ENCODE data around the gene HPCAL1. TPM values are rescaled to one million over a fixed set of nuclear protein-coding genes. Genes with fewer than 3 reads are reported as not detected.

Gene HPCAL1
- polyA plus RNA-seq, 3 donors = 82.1 to 99.5 (median 98.0) TPM

GRCh38 chr2:10266133-10266620 lies 36.5 kb upstream of the HPCAL1 start:
- Histone ChIP-seq H4K20me1 (ENCODE audit: insufficient read depth, low read length) (no peaks in the 10 kb centered on the region), H3K4me2 (replicated peaks; ENCODE audit: extremely low read depth, low read length, poor library complexity, severe bottlenecking) (no peak overlapping the region), H3K4me1 (ENCODE audit: control insufficient read depth in 1 of 2, insufficient read depth in 2 of 2, low read length in 2 of 2) (peaks cover 10 to 12% of the 10 kb centered on the region in 2 donors), H3K27ac (ENCODE audit: low read depth in 1 of 2, low read length in 2 of 2) (no peak overlapping the region), H3K79me2 (ENCODE audit: insufficient read depth, low read length) (no peaks in the 10 kb centered on the region), H2AFZ (ENCODE audit: insufficient read depth, low read depth, low read length, poor library complexity, severe bottlenecking) (no peak overlapping the region), H3K27me3 (ENCODE audit: control insufficient read depth in 2 of 2, insufficient read depth in 2 of 2, low read length in 2 of 2) (no peaks in the 10 kb centered on the region), H3K4me3 (replicated peaks in 1 of 3; ENCODE audit: low read depth in 2 of 3, low read length in 3 of 3) (no peak overlapping the region), H3K9ac (ENCODE audit: insufficient read depth, low read length, poor library complexity, severe bottlenecking) (no peak overlapping the region), H3K9me3 (replicated peaks in 1 of 2; ENCODE audit: control insufficient read depth in 1 of 2, insufficient read depth in 1 of 2, low read length in 2 of 2) (no peaks in the 10 kb centered on the region), H3K36me3 (replicated peaks in 1 of 2; ENCODE audit: control insufficient read depth in 1 of 2, insufficient read depth in 2 of 2, low read length in 2 of 2) (no peaks in the 10 kb centered on the region)
- H3K36me3 Mint-ChIP-seq = no peaks in the 10 kb centered on the region
- peaks cover 7 to 23% (median 14%) of the 10 kb centered on the region in 3 donors for H3K27me3 Mint-ChIP-seq (ENCODE audit: low read depth in 3 of 3)
- peaks cover 0 to 3% (median 0%) of the 10 kb centered on the region in 7 donors for H3K9me3 Mint-ChIP-seq
- H3K4me3 Mint-ChIP-seq = no peak overlapping the region
- no peak for DNase-seq
- H3K27ac Mint-ChIP-seq = no peak overlapping the region
- H3K4me1 Mint-ChIP-seq = peaks cover 9% of the 10 kb centered on the region
- TF ChIP-seq CTCF (IDR thresholded peaks at IDR 0.05) = no peak
- intact Hi-C loops (cut with micrococcal nuclease) = loop anchor here (5.0 to 10.0 kb wide), 2 partner anchors 131 to 171 kb away; no protein-coding TSS in a partner anchor
- WGBS (ENCODE audit: insufficient coverage) = 70% methylated on average over 7 of the region's 10 CpGs

GRCh38 chr2:10267036-10267435 lies 35.7 kb upstream of the HPCAL1 start:
- no peak for TF ChIP-seq CTCF (IDR thresholded peaks at IDR 0.05)
- DNase-seq = no peak
- Histone ChIP-seq H3K27ac (ENCODE audit: low read depth in 1 of 2, low read length in 2 of 2) (no peak overlapping the region), H3K9me3 (replicated peaks in 1 of 2; ENCODE audit: control insufficient read depth in 1 of 2, insufficient read depth in 1 of 2, low read length in 2 of 2) (no peaks in the 10 kb centered on the region), H3K4me2 (replicated peaks; ENCODE audit: extremely low read depth, low read length, poor library complexity, severe bottlenecking) (no peak overlapping the region), H2AFZ (ENCODE audit: insufficient read depth, low read depth, low read length, poor library complexity, severe bottlenecking) (no peak overlapping the region), H4K20me1 (ENCODE audit: insufficient read depth, low read length) (no peaks in the 10 kb centered on the region), H3K9ac (ENCODE audit: insufficient read depth, low read length, poor library complexity, severe bottlenecking) (no peak overlapping the region), H3K79me2 (ENCODE audit: insufficient read depth, low read length) (no peaks in the 10 kb centered on the region), H3K4me3 (replicated peaks in 1 of 3; ENCODE audit: low read depth in 2 of 3, low read length in 3 of 3) (no peak overlapping the region), H3K27me3 (ENCODE audit: control insufficient read depth in 2 of 2, insufficient read depth in 2 of 2, low read length in 2 of 2) (no peaks in the 10 kb centered on the region), H3K4me1 (ENCODE audit: control insufficient read depth in 1 of 2, insufficient read depth in 2 of 2, low read length in 2 of 2) (peaks cover 10 to 14% of the 10 kb centered on the region in 2 donors), H3K36me3 (replicated peaks in 1 of 2; ENCODE audit: control insufficient read depth in 1 of 2, insufficient read depth in 2 of 2, low read length in 2 of 2) (no peaks in the 10 kb centered on the region)
- intact Hi-C loops (cut with micrococcal nuclease) = loop anchor here (5.0 to 10.0 kb wide), 2 partner anchors 132 to 170 kb away; no protein-coding TSS in a partner anchor
- Mint-ChIP-seq H3K4me3 (no peak overlapping the region), H3K27ac (peak overlapping the region in 1 of 7 donors; percentile 80), H3K9me3 (peaks cover 0 to 3% (median 0%) of the 10 kb centered on the region in 7 donors), H3K36me3 (no peaks in the 10 kb centered on the region), H3K4me1 (peaks cover 10% of the 10 kb centered on the region), H3K27me3 (ENCODE audit: low read depth in 3 of 3) (peaks cover 2 to 16% (median 14%) of the 10 kb centered on the region in 3 donors)
- WGBS (ENCODE audit: insufficient coverage) = 96% methylated on average over 6 of the region's 6 CpGs
